GM23248 (cell line): ENCODE results near the gene KCNQ5. TPM values are rescaled to one million over a fixed set of nuclear protein-coding genes. Genes with fewer than 3 reads are reported as not detected.
"Not testable (repeated sequence)": the region's sequence is repeated elsewhere in the genome, so short reads cannot be mapped to it uniquely, and the experiment has no call there.

Experiments
- DNase-seq: peaks from one replicate; pipeline ENCODE4 v3.0.0-alpha.2; 2015
- H2AFZ ChIP-seq: fragments of 200-600 bp; sonication (generic); 2 replicates; pipeline ENCODE4 v1.6.1; 2016; ENCODE audit warnings: antibody characterized with exemption
- H3F3A ChIP-seq: fragments of 200-600 bp; sonication (generic); 2 replicates; pipeline ENCODE4 v1.6.1; 2016; ENCODE audit warnings: mild to moderate bottlenecking, antibody characterized with exemption, mixed run types; ENCODE audit not compliant: insufficient read depth
- H3K27ac ChIP-seq: fragments of 200-600 bp; sonication (generic); 2 replicates; pipeline ENCODE4 v1.5.1; 2016; ENCODE audit warnings: mild to moderate bottlenecking
- H3K27me3 ChIP-seq: fragments of 200-600 bp; sonication (generic); replicated peaks from 2 replicates; pipeline ENCODE4 v1.6.1; 2016; ENCODE audit warnings: mild to moderate bottlenecking; ENCODE audit not compliant: insufficient read depth
- H3K36me3 ChIP-seq: fragments of 200-600 bp; sonication (generic); 2 replicates; pipeline ENCODE4 v1.6.1; 2016; ENCODE audit warnings: low read depth, mild to moderate bottlenecking
- H3K4me1 ChIP-seq: fragments of 200-600 bp; sonication (generic); 2 replicates; pipeline ENCODE4 v1.6.1; 2016; ENCODE audit warnings: mild to moderate bottlenecking; ENCODE audit not compliant: insufficient read depth
- H3K4me2 ChIP-seq: fragments of 200-600 bp; sonication (generic); one replicate; pipeline ENCODE4 v1.6.1; 2016; ENCODE audit warnings: mild to moderate bottlenecking; ENCODE audit not compliant: unreplicated experiment
- H3K4me3 ChIP-seq: fragments of 200-600 bp; sonication (generic); 2 replicates; pipeline ENCODE4 v1.5.1; 2016; ENCODE audit warnings: mild to moderate bottlenecking
- H3K79me2 ChIP-seq: fragments of 200-600 bp; sonication (generic); 2 replicates; pipeline ENCODE4 v1.6.1; 2016; ENCODE audit warnings: mild to moderate bottlenecking; ENCODE audit not compliant: insufficient read depth
- H3K9ac ChIP-seq: fragments of 200-600 bp; sonication (generic); 2 replicates; pipeline ENCODE4 v1.6.1; 2016; ENCODE audit warnings: mild to moderate bottlenecking
- H3K9me2 ChIP-seq: fragments of 200-600 bp; sonication (generic); 2 replicates; pipeline ENCODE4 v1.6.1; 2016; ENCODE audit warnings: mixed run types, mild to moderate bottlenecking, moderate library complexity; ENCODE audit not compliant: insufficient read depth
- H3K9me3 ChIP-seq: fragments of 200-600 bp; sonication (generic); one replicate; pipeline ENCODE4 v1.6.1; 2017; ENCODE audit warnings: low read depth
- H4K20me1 ChIP-seq: fragments of 200-600 bp; sonication (generic); 2 replicates; pipeline ENCODE4 v1.6.0; 2016; ENCODE audit not compliant: insufficient read depth
- EZH2 ChIP-seq: fragments of 200-600 bp; sonication (generic); IDR thresholded peaks from 2 replicates; pipeline ENCODE4 v1.6.1; 2018; ENCODE audit warnings: antibody characterized with exemption, mild to moderate bottlenecking; ENCODE audit not compliant: insufficient read depth, poor library complexity, severe bottlenecking
- EZH2phosphoT487 ChIP-seq: fragments of 200-600 bp; sonication (generic); IDR thresholded peaks from 2 replicates; pipeline ENCODE4 v1.6.1; 2018; ENCODE audit warnings: antibody characterized with exemption, moderate library complexity, mild to moderate bottlenecking, low read depth; ENCODE audit not compliant: insufficient read depth
- WGBS, 2 experiments: methylation state at CpG; one replicate each; pipeline ENCODE4 v1.1.6; 2015 to 2017; ENCODE audit warnings: low lambda C conversion rate in 2 of 2, low coverage in 1 of 2; ENCODE audit errors: missing lambda C conversion rate in 2 of 2; 5-methylcytosine and 5-hydroxymethylcytosine counted together
- in situ Hi-C: fragments of 300-500 bp; cut with MboI; formaldehyde crosslinking; loops from 2 replicates; pipeline ENCODE4 v1.15.0; 2020
- polyA plus RNA-seq: library from polyadenylated mRNA; unstranded; fragments of >200 nt; fragmentation: Nextera tagmentation; extraction: Ambion mirVana; gene quantifications from 2 replicates; pipeline ENCODE4 v1.2.1, GENCODE V29; 2016
- total RNA-seq: library from RNA; depleted of rRNA; stranded (reverse); fragments of >200 nt; shearing (Covaris generic); gene quantifications from 2 replicates; pipeline ENCODE4 v1.2.3, GENCODE V29; 2014

The KCNQ5 gene
- total and polyA plus RNA-seq, 2 experiments from 2014 or later, result 5.7 to 10.8 TPM

DNA sequence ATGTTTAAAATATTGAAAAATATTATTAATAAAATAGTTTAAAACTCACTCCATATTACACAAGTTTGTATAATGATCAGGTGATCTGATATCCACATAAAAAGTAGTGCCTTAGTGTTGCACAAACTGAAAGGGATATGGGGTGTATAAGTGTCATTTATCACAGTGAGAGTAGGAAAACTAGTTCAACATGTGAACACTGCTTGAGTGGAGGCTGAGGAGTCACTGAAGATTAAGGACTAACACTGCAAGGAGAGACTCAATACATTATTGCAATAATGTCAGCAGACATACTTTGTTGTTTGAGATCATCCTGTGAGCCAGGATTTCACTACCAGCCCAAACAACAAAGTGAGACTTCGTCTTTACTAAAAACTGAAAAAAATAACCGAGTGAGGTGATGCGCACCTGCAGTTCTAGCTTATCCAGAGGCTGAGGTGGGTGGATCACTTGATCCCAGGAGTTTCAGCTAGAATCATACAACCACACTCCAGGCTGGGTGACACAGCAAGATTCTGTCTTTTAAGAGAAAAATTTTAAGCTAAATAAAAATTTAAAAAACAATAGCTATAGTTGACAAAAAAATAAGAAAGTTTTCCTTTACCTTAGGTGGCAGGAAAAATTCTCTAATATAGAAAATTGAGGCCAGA is 605.9 kb downstream of the KCNQ5 start:
- no peak overlapping the region for H2AFZ ChIP-seq
- H3K4me1 ChIP-seq, result no peaks in the 10 kb centered on the region
- no peaks in the 10 kb centered on the region for H3F3A ChIP-seq
- H3K27ac ChIP-seq, result no peak overlapping the region
- 90 to 91% methylated on average over 3 of the region's 3 CpGs for WGBS, 2 experiments
- H3K4me2 ChIP-seq, result no peak overlapping the region
- H3K9me2 ChIP-seq, result no peaks in the 10 kb centered on the region
- H4K20me1 ChIP-seq, result no peaks in the 10 kb centered on the region
- no peak for DNase-seq
- no peaks in the 10 kb centered on the region for H3K27me3 ChIP-seq
- H3K79me2 ChIP-seq, result no peaks in the 10 kb centered on the region
- in situ Hi-C loops, result no loop called here
- H3K4me3 ChIP-seq, result no peak overlapping the region
- no peaks in the 10 kb centered on the region for H3K9me3 ChIP-seq
- no peaks in the 10 kb centered on the region for H3K36me3 ChIP-seq
- TF ChIP-seq EZH2 (no peak), EZH2phosphoT487 (no peak)
- no peak overlapping the region for H3K9ac ChIP-seq

GRCh38 chr6:73231986-73232391 is 610.1 kb downstream of the KCNQ5 start:
- H3K4me1 ChIP-seq, result peaks cover 30% of the 10 kb centered on the region
- no peaks in the 10 kb centered on the region for H3K27me3 ChIP-seq
- H3K9ac ChIP-seq, result no peak overlapping the region
- H3K9me3 ChIP-seq, result no peaks in the 10 kb centered on the region
- H3K9me2 ChIP-seq, result no peaks in the 10 kb centered on the region
- in situ Hi-C loops, result no loop called here
- H3K4me2 ChIP-seq, result no peak overlapping the region
- H3F3A ChIP-seq, result peaks cover 34% of the 10 kb centered on the region
- no peaks in the 10 kb centered on the region for H3K79me2 ChIP-seq
- H3K4me3 ChIP-seq, result no peak overlapping the region
- no peaks in the 10 kb centered on the region for H3K36me3 ChIP-seq
- TF ChIP-seq EZH2, result no peak
- TF ChIP-seq EZH2phosphoT487, result no peak
- DNase-seq, result no peak
- H3K27ac ChIP-seq, result no peak overlapping the region
- WGBS, 2 experiments, result 40 to 47% methylated on average over 1 of the region's 1 CpG
- no peak overlapping the region for H2AFZ ChIP-seq
- no peaks in the 10 kb centered on the region for H4K20me1 ChIP-seq

DNA sequence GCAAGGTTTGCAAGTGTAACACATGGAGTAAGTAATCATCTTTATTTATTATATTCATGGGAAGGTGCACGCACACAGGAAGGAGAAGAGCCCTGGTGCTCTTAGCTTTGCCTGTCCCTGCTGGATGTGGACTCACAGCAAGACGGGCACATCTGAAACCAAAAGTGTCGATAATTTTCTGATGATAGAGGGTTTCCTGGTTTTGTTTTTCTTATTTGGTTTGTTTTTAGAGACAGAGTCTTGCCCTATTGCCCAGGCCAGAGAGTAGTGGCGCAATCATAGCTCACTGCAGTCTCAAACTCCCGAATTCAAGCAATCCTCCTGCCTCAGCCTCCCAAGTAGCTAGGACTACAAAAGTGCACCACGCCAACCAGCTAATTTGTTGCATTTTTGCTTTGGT is 611.2 kb downstream of the KCNQ5 start:
- in situ Hi-C loops, result no loop called here
- Histone ChIP-seq H2AFZ (no peak overlapping the region), H3K4me1 (peaks cover 30% of the 10 kb centered on the region), H4K20me1 (no peaks in the 10 kb centered on the region), H3K9me2 (no peaks in the 10 kb centered on the region), H3F3A (peaks cover 34% of the 10 kb centered on the region), H3K36me3 (no peaks in the 10 kb centered on the region), H3K4me3 (no peak overlapping the region), H3K9me3 (no peaks in the 10 kb centered on the region), H3K27ac (no peak overlapping the region), H3K79me2 (no peaks in the 10 kb centered on the region), H3K4me2 (peak overlapping the region; percentile 67), H3K27me3 (no peaks in the 10 kb centered on the region), H3K9ac (no peak overlapping the region)
- no peak for DNase-seq
- TF ChIP-seq EZH2 (no peak), EZH2phosphoT487 (no peak)
- WGBS, 2 experiments, result 96% methylated on average over 6 of the region's 6 CpGs

DNA sequence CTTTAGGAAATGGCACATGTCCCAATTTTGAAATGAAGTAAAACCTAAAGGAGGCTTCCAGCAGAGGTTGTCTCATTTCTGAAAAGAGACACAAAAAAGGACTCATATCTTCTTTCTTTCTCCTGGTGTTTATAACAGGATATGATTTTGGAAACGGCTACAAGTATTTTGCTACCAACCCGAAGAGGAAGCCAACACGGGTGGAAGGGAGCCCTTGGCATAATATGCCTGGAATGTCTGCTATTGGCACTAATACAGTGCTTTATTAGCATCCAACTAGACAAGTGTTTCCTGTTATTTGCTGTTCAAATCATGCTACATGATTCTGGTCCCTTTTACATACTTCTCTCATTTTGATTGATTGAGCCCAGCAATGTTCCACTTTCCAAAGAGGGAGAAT is 612.1 kb downstream of the KCNQ5 start:
- Histone ChIP-seq H3K4me3 (peak overlapping the region; percentile 24; the same call in 1 of the 2 replicates), H3K4me2 (peak overlapping the region; percentile 67), H3F3A (peaks cover 34% of the 10 kb centered on the region), H3K4me1 (peaks cover 30% of the 10 kb centered on the region), H3K27ac (peak overlapping the region; percentile 63)
- in situ Hi-C loops, H3K9me2 ChIP-seq, H3K79me2 ChIP-seq, H3K27me3 ChIP-seq, H3K9me3 ChIP-seq, H3K9ac ChIP-seq, H2AFZ ChIP-seq, H3K36me3 ChIP-seq, H4K20me1 ChIP-seq: not testable (repeated sequence)
- WGBS, 2 experiments, result 0 to 6% methylated on average over 3 of the region's 3 CpGs
- DNase-seq, result peak; percentile 35

DNA sequence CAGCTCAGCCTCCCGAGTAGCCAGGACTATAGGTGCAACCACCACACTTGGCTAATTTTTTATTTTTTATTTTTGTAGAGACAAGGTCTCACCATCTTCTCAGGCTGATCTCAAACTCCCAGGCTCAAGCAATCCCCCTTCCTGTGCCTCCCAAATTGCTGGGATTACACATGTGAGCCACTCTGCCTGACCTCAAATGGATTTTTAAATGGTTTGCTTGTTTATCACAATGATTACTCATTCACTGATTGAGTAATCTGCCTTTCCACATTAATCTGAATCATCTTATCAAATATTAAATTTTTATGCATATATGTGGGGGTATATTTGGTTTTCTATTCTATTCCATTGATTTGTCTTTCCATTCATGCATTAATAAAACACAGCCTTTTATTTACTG is 612.9 kb downstream of the KCNQ5 start:
- H3K9me3 ChIP-seq, result no peaks in the 10 kb centered on the region
- in situ Hi-C loops, result no loop called here
- no peaks in the 10 kb centered on the region for H3K9me2 ChIP-seq
- H3F3A ChIP-seq, result peaks cover 34% of the 10 kb centered on the region
- H3K36me3 ChIP-seq, result no peaks in the 10 kb centered on the region
- H4K20me1 ChIP-seq, result no peaks in the 10 kb centered on the region
- H3K79me2 ChIP-seq, result no peaks in the 10 kb centered on the region
- DNase-seq, result peak; percentile 86
- 24 to 27% methylated on average over 1 of the region's 1 CpG for WGBS, 2 experiments
- H3K9ac ChIP-seq, result peak overlapping the region; percentile 8; the same call in 1 of the 2 replicates
- no peak overlapping the region for H2AFZ ChIP-seq
- peak overlapping the region; percentile 67 for H3K4me2 ChIP-seq
- TF ChIP-seq EZH2 (no peak), EZH2phosphoT487 (no peak)
- no peaks in the 10 kb centered on the region for H3K27me3 ChIP-seq
- peak overlapping the region; percentile 24; the same call in 1 of the 2 replicates for H3K4me3 ChIP-seq
- peak overlapping the region; percentile 63 for H3K27ac ChIP-seq
- peaks cover 30% of the 10 kb centered on the region for H3K4me1 ChIP-seq
